ENCODE data around the gene IHH.

Gene IHH

GRCh38 chr2:219060821-219061791 lies at the start of gene IHH:
IHH (minus strand) TSS chr2:219060921; CDS start chr2:219060467, 454 bp downstream.
- peak; percentile 75 for DNase-seq (ENCODE audit: low spot score)

GRCh38 chr2:219109471-219109870 lies 48.8 kb upstream of the IHH start:
- DNase-seq (ENCODE audit: low spot score): peak; percentile 74

GRCh38 chr2:219107758-219108157 lies 47.0 kb upstream of the IHH start:
- no peak for DNase-seq (ENCODE audit: low spot score)

GRCh38 chr2:219106251-219106650 lies 45.5 kb upstream of the IHH start:
- no peak for DNase-seq (ENCODE audit: low spot score)

- DNase-seq (ENCODE audit: low spot score): peak; percentile 72
Observed at GRCh38 chr2:219104107-219105035, 43.6 kb upstream of the IHH start.

GRCh38 chr2:219099329-219099728 lies 38.6 kb upstream of the IHH start:
- DNase-seq (ENCODE audit: low spot score): no peak

DNA sequence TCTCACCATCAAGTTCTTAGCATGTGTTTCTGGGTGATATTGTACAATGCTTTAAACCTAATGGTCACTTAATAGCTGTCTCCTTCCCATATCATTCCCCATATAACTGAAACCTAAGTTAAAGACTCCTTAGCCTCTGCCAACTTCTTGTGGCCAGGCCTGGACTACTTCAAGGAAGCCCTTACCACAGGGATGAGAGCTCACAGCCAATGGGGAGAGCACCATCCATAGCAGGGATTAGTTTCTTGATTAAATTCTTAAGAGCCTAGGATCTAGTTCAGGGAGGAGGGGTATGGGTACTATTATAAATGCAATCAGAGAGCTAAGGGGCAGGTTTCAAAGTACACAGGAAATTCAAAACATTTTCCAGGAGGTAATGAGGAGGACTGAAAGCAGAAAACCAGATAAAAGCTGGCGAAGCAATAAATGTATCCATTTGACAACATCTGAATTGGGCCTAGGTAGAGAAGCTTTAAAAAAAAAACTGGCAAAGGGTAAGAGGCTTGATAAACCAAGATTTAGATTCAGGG lies 34.8 kb upstream of the IHH start:
- DNase-seq (ENCODE audit: low spot score): no peak

DNA sequence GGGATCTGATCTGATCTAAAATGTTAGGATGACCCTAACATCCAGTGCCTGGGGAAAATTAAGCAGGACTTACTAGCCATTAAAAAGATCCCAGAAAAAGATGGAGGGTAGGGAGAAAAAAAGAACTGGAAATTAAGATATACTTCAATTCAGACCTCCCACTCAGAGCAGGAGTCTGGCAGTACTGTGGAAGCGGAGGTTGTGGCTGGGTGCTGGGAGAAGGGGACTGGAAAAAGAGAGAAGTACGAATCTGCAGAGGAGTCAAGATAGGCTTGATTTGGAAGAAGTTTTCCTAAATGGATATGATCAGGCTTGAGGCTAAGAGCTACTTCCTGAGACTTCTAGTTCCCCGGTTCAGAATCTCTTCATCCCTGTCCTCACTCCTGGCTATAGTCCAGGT lies 33.5 kb upstream of the IHH start:
- DNase-seq (ENCODE audit: low spot score): no peak

DNA sequence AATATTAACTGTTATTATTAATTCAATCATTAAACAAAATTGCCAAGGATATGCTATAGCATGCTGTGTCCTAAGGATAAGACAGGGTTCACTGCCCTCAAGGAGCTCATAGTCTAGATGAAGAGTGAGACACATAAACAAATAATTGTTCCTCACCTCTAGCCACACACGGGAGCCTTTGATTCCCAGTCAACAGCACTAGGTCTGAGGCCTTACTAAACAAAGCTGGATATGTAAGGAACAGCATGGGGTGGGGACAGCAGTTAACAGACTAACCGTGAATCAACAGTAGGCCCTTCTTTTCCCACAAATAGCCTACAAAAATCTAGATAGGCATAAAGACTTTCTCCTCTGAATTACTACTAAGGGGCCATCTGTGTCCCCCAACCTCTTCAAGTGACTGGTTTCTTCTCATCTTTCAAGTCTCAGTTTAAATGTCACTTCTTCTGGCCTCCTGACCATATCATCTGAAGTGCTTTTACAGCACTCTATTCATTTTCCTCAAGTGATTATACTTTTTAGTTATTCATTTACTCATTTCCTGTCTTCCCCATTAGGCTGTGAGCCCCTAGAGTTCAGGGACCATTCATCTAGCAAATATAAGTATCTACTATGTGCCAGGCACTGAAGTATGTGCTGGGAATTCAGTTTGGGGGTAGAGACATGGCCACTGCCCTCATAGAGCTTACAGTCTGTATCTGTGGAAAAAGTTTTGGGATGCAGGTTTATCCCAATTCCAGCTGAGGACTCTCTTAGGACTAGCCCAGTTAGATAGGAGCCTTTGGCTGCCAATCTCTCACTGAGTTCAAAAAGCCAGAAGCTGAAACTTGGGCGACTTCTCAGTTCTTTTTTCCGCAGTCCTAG lies 29.9 kb upstream of the IHH start:
- no peak for DNase-seq (ENCODE audit: low spot score)

GRCh38 chr2:219089330-219089729 lies 28.6 kb upstream of the IHH start:
- DNase-seq (ENCODE audit: low spot score): no peak

DNA sequence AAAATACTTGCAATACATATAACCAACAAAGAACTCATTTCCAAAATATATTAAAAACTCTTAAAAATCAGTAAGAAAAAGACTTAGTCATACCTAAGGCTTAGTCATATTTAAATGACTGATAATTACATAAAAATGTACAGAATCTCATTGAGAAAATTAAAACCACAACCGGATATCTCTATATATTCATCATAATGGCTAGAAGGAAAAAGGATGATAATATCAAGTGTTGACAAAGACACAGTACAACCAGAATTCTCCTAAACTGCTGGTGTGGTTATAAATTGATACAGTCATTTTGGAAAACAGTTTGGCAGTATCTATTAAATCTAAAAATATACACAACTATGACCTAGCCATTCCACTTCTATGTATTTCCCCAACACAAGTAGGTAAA lies 27.1 kb upstream of the IHH start:
- no peak for DNase-seq (ENCODE audit: low spot score)

DNA sequence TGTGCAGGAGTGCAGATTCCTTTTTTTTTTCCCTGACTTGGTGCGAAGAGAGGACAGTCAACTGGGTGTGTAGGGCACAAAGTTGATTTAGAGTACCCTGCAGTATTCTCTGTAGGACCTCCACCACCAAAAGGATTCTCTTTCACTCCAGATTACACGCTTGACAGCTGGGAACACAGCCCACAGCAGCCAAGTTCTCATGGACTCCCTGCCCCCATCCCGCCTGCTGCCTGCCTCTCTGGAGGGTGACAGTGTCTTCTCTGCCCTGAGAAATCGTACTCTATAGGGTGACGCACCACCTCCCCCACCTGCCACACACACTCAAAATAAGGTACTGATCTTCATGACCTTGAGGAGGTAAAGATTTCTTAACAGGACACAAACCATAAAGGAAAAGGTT lies 26.6 kb upstream of the IHH start:
- DNase-seq (ENCODE audit: low spot score): no peak

GRCh38 chr2:219086196-219086595 lies 25.5 kb upstream of the IHH start:
- DNase-seq (ENCODE audit: low spot score): no peak

DNA sequence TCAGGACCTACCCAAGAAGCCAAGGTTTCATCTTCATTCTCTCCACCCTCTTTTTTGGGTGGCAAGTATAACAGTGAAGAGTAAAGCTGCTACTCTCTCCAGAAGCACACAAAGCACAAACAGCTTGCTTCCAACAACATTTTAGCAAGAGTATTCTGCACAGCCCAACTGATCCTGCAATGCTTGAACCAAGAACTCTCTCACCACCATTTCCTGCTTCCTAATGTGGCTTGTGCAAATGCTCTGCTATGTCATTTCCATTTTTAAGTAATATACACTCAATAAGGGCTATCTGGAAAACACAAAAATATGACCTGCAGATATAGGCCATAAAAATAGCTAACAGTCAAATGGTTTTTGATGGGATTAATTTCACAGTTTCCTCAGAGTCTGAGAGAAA lies 24.1 kb upstream of the IHH start:
- DNase-seq (ENCODE audit: low spot score): no peak

- no peak for DNase-seq (ENCODE audit: low spot score)
Observed at GRCh38 chr2:219082332-219082958, 21.7 kb upstream of the IHH start.

GRCh38 chr2:219081701-219082331 lies 21.1 kb upstream of the IHH start:
- DNase-seq (ENCODE audit: low spot score): no peak

DNA sequence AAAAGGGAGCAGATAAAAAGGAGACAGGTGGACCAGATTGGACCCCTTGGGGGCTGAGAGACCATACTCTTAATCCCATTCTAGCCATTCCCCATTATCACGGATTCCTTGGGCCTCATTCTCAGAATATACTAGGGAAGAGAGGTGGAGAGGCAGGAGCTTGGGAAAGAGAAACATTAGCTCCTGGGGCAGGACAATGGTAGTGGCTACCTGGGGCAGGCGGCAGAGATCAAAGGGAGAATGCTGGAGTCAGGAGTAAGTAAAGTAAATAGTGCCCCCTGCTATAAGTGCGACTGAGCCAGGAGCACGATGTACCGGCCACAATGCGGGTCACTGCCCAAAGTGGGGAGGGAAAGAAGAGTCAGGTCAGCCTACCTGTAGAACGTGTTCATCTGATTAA lies 20.4 kb upstream of the IHH start:
- DNase-seq (ENCODE audit: low spot score): no peak

GRCh38 chr2:219079417-219079816 lies 18.7 kb upstream of the IHH start:
- no peak for DNase-seq (ENCODE audit: low spot score)

DNA sequence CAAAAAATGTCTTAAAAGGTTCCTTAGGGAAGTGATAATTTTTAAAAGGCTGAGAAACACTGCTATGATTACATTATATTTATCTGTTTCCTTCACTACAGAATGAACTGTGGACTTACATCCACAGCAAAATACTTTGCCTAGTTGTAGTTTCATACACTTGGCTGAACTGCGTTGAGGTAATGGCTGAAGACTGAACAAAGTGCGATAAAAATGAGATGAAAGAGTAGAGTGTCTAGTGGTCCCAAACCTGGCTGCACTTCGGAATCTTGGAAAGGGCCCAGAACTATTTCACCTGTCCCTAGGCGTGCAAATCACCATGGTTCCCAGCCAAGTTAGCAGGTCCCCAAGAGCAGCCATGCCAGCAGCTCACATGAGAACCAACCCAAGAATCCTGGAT lies 18.2 kb upstream of the IHH start:
- DNase-seq (ENCODE audit: low spot score): no peak

DNA sequence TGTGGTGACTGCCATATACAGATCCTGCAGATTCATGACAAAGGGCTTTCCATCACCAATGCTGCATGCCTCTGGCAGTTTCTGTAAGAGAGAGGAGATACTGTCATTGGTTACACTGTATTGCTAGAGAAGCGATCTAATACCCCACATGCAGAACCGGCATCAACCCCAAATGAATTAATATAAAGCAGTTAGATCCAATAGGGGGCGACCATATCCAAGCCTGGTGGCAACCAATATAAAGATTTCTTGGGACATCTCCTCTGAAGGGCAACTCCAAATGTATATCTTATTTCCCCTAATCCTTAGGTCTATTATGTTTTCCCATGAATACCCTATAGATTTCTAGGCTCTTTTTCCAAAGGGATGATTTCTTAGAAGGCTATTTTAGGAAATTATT lies 17.4 kb upstream of the IHH start:
- no peak for DNase-seq (ENCODE audit: low spot score)

GRCh38 chr2:219076253-219076652 lies 15.5 kb upstream of the IHH start:
- DNase-seq (ENCODE audit: low spot score): no peak

All from iPS-NIHi11 (cell line).